SK-N-SH treated with all-trans-retinoic acid at 6 μM for 48 hours (cell line): Measurements from ENCODE around the gene SAYSD1.

Experiments
- ATAC-seq: fragments of 200-7000 bp; cut with Tn5 transposase; 3 replicates; pipeline ENCODE4 v1.9.1; 2020; ENCODE audit warnings: mild to moderate bottlenecking, moderate library complexity
- BACH2 ChIP-seq: fragments of 250-450 bp; sonication (Bioruptor Pico); IDR thresholded peaks from 2 replicates; pipeline ENCODE4 v1.9.0; 2021; ENCODE audit warnings: mild to moderate bottlenecking, borderline replicate concordance
- CREB5 ChIP-seq: fragments of 250-450 bp; sonication (Bioruptor Pico); IDR thresholded peaks from 2 replicates; pipeline ENCODE4 v1.5.1; 2020; ENCODE audit warnings: low read depth, mild to moderate bottlenecking, moderate library complexity
- CSDC2 ChIP-seq: fragments of 250-450 bp; sonication (Bioruptor Pico); IDR thresholded peaks from 2 replicates; pipeline ENCODE4 v1.5.0; 2020; ENCODE audit warnings: mild to moderate bottlenecking, moderate library complexity
- ESRRG ChIP-seq: fragments of 250-450 bp; sonication (Bioruptor Pico); IDR thresholded peaks from 2 replicates; pipeline ENCODE4 v1.6.1; 2021; ENCODE audit warnings: mild to moderate bottlenecking
- GLIS3 ChIP-seq: fragments of 250-450 bp; sonication (Bioruptor Pico); IDR thresholded peaks from 2 replicates; pipeline ENCODE4 v1.5.0; 2020; ENCODE audit warnings: mild to moderate bottlenecking, moderate library complexity
- ISL1 ChIP-seq: fragments of 250-450 bp; sonication (Bioruptor Pico); IDR thresholded peaks from 2 replicates; pipeline ENCODE4 v2.1.2; 2022; ENCODE audit warnings: mild to moderate bottlenecking, moderate library complexity
- PATZ1 ChIP-seq: fragments of 250-450 bp; sonication (Bioruptor Pico); IDR thresholded peaks from 2 replicates; pipeline ENCODE4 v1.8.0; 2020; ENCODE audit warnings: mild to moderate bottlenecking, moderate library complexity, borderline replicate concordance
- POU6F1 ChIP-seq: fragments of 250-450 bp; sonication (Bioruptor Pico); IDR thresholded peaks from 2 replicates; pipeline ENCODE4 v1.8.0; 2021; ENCODE audit warnings: low read depth, mild to moderate bottlenecking, moderate library complexity, borderline replicate concordance
- PPARA ChIP-seq: fragments of 250-450 bp; sonication (Bioruptor Pico); IDR thresholded peaks from 2 replicates; pipeline ENCODE4 v1.5.0; 2020; ENCODE audit warnings: mild to moderate bottlenecking, borderline replicate concordance
- RARB ChIP-seq: fragments of 250-450 bp; sonication (Bioruptor Pico); IDR thresholded peaks from 2 replicates; pipeline ENCODE4 v1.8.0; 2021; ENCODE audit warnings: mild to moderate bottlenecking, moderate library complexity
- SNAI2 ChIP-seq: fragments of 250-450 bp; sonication (Bioruptor Pico); IDR thresholded peaks from 2 replicates; pipeline ENCODE4 v1.5.0; 2020; ENCODE audit warnings: mild to moderate bottlenecking, moderate library complexity
- TCF4 ChIP-seq: fragments of 250-450 bp; sonication (Bioruptor Pico); IDR thresholded peaks from 2 replicates; pipeline ENCODE4 v1.8.0; 2021; ENCODE audit warnings: mild to moderate bottlenecking, moderate library complexity, borderline replicate concordance
- TSHZ2 ChIP-seq: fragments of 250-450 bp; sonication (Bioruptor Pico); IDR thresholded peaks from 2 replicates; pipeline ENCODE4 v1.5.0; 2020; ENCODE audit warnings: mild to moderate bottlenecking, moderate library complexity
- ZFP3 ChIP-seq: fragments of 250-450 bp; sonication (Bioruptor Pico); IDR thresholded peaks from 2 replicates; pipeline ENCODE4 v1.5.0; 2020; ENCODE audit warnings: mild to moderate bottlenecking, moderate library complexity
- ZFP30 ChIP-seq: fragments of 450-650 bp; formaldehyde crosslinking; IDR thresholded peaks from 2 replicates; pipeline ENCODE4 v1.5.0; 2022; ENCODE audit warnings: mild to moderate bottlenecking, moderate library complexity
- ZNF70 ChIP-seq: fragments of 450-650 bp; formaldehyde crosslinking; IDR thresholded peaks from 2 replicates; pipeline ENCODE4 v1.5.0; 2020; ENCODE audit warnings: mild to moderate bottlenecking, moderate library complexity

SAYSD1 gene

GRCh38 chr6:39114704-39115599 is at the start of gene SAYSD1:
Gene SAYSD1 (minus strand): TSS chr6:39115186. CDS start chr6:39115089, 97 bp downstream.
- peak; percentile 96 for ATAC-seq
- no peak for TF ChIP-seq RARB (CRISPR knock-in tag)
- 0 out of 2 replicates have a peak, but pooled peaks have one; percentile 57 for TF ChIP-seq ZFP3

GRCh38 chr6:39157511-39157910 is 42.5 kb upstream of the SAYSD1 start:
- TF ChIP-seq TCF4 (CRISPR knock-in tag) = no peak
- TF ChIP-seq GLIS3 (CRISPR knock-in tag) = no peak
- no peak for TF ChIP-seq PPARA
- no peak for TF ChIP-seq POU6F1 (CRISPR knock-in tag)
- no peak for TF ChIP-seq CREB5
- no peak for TF ChIP-seq ZFP30 (CRISPR knock-in tag)
- TF ChIP-seq ISL1 (CRISPR knock-in tag) = no peak
- TF ChIP-seq SNAI2 (CRISPR knock-in tag) = no peak
- TF ChIP-seq, all 23 proteins: peak for 0
- no peak for ATAC-seq

- TF ChIP-seq SNAI2 (CRISPR knock-in tag) = no peak
- TF ChIP-seq RARB (CRISPR knock-in tag) = no peak
- TF ChIP-seq GLIS3 (CRISPR knock-in tag) = no peak
- no peak for TF ChIP-seq ESRRG (CRISPR knock-in tag)
- no peak for TF ChIP-seq TSHZ2 (CRISPR knock-in tag)
- no peak for TF ChIP-seq CSDC2 (CRISPR knock-in tag)
- TF ChIP-seq POU6F1 (CRISPR knock-in tag) = no peak
- TF ChIP-seq ISL1 (CRISPR knock-in tag) = no peak
- no peak for TF ChIP-seq TCF4 (CRISPR knock-in tag)
- TF ChIP-seq, all 23 proteins: peak for 0
- no peak for ATAC-seq
These were observed 41.8 kb upstream of the SAYSD1 start for GRCh38 chr6:39156801-39157200.

- TF ChIP-seq PATZ1 (CRISPR knock-in tag) (no peak), ZNF70 (no peak), CSDC2 (CRISPR knock-in tag) (no peak), BACH2 (CRISPR knock-in tag) (no peak), CREB5 (no peak), ISL1 (CRISPR knock-in tag) (no peak)
- ATAC-seq = no peak
These were observed 39.7 kb upstream of the SAYSD1 start for GRCh38 chr6:39154705-39155104.
